Heart left ventricle (tissue), 13 donors: ENCODE results near the gene PHACTR3.

Source experiments
- CTCF ChIP-seq, 12 donors: fragments of 200-600 bp; sonication (generic) in 4 of 12; IDR thresholded peaks; one replicate each; pipeline versions ENCODE4 v1.5.0 to v1.8.0; 2018 to 2022; ENCODE audit warnings: antibody characterized with exemption in 12 of 12, mild to moderate bottlenecking in 5 of 12
- POLR2A ChIP-seq, 2 donors: fragments of 450-650 bp; IDR thresholded peaks; one replicate each; pipeline ENCODE4 v1.6.1; 2017; ENCODE audit warnings: antibody characterized with exemption in 2 of 2, mild to moderate bottlenecking in 2 of 2, moderate library complexity in 2 of 2
- donor health status: ischemic (EF 13 %, LVEDD 7.1; RV severe dilation, severe dysfunction).
- donor health status: DM: no; HTN: yes; CAD: no.
- donor health status: DM: no; HTN: no; CAD: no.
- donor health status: ischemic (EF 25% LVEDD 6.9; RV normal size, moderate dysfunction).
- donor health status: ischemic (EF 25% LVEDD 5.7; RV mildly dilated, moderate dysfunction).
- donor health status: ischemic (EF 35%, LVEDD 5.7; RV mildly dilated, moderate dysfunction).
- donor health status: nonischemic (EF 11% LVEDD 7.7; RV severe dilation, severe dysfunction).
- donor health status: DM: yes; HTN: yes; CAD: no.
- donor health status: PGD.
- donor health status: ischemic (EF 29% LVEDD 5.4; RV normal size, mild dysfunction).
- donor health status: nonischemic (EF 23%, LVEDD 6.1; RV moderate dilation, normal function).

GRCh38 chr20:59817846-59818615 is 213.7 kb downstream of the PHACTR3 start:
- TF ChIP-seq CTCF (IDR thresholded peaks at IDR 0.05) (no peak), POLR2A (IDR thresholded peaks at IDR 0.05) (no peak)
